ENCODE measurements around the gene SELENOP.
A peak's percentile ranks its signal among the peaks of the same experiment; 100 is the strongest.

Gene SELENOP

DNA sequence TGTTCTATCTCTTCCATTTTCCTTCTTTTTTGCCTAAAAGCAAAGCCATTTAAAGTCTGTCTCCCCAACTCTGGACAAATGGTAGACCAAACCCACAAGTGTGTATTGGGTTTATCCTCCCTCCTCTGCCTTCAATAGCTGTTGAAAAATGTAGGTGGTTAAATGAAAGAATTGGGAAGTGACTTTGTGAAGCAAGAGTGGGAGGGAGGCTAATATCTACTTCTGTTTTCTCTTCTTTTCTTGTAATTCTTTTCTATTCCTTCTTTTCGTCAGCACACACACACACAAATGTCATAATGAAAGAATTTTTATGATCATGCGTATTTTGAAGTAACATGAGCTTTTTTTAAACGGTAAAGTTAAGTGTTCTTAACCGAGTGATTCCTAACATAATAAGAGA lies 51.3 kb downstream of the SELENOP start:
- Histone ChIP-seq H3K9ac (ENCODE audit: low read length) (no peak overlapping the region), H3K9me3 (ENCODE audit: control insufficient read depth, low read length) (no peaks in the 10 kb centered on the region), H2BK5ac (ENCODE audit: low read depth, low read length, poor library complexity, severe bottlenecking) (no peak overlapping the region), H3K14ac (ENCODE audit: low read length in 2 of 2) (no peak overlapping the region), H3K4me1 (ENCODE audit: control insufficient read depth, insufficient read depth, low read depth, low read length) (no peaks in the 10 kb centered on the region), H3K27ac (ENCODE audit: low read length, poor library complexity, severe bottlenecking) (no peak overlapping the region), H3K23ac (ENCODE audit: low read length in 2 of 2) (no peak overlapping the region), H3K36me3 (ENCODE audit: control insufficient read depth in 1 of 2, insufficient read depth in 2 of 2, low read depth in 1 of 2, low read length in 2 of 2) (no peaks in the 10 kb centered on the region), H2BK15ac (ENCODE audit: low read depth, poor library complexity, severe bottlenecking) (no peak overlapping the region), H2BK120ac (ENCODE audit: low read depth, low read length) (no peak overlapping the region), H3K4me2 (ENCODE audit: low read length, poor library complexity, severe bottlenecking) (no peak overlapping the region), H3K18ac (ENCODE audit: low read depth in 1 of 2, low read length in 2 of 2) (no peak overlapping the region), H3K4ac (ENCODE audit: low read depth in 1 of 2, low read length in 2 of 2) (no peak overlapping the region), H3K4me3 (ENCODE audit: insufficient read depth in 1 of 2, low read depth in 1 of 2, low read length in 2 of 2) (no peak overlapping the region), H3K79me1 (replicated peaks; ENCODE audit: low read length, poor library complexity, severe bottlenecking) (no peaks in the 10 kb centered on the region), H4K91ac (ENCODE audit: low read length) (no peak overlapping the region), H2BK12ac (ENCODE audit: low read length in 2 of 2) (no peak overlapping the region), H4K8ac (ENCODE audit: low read length) (no peak overlapping the region), H3K27me3 (ENCODE audit: control insufficient read depth in 1 of 2, insufficient read depth in 1 of 2, low read length in 2 of 2) (no peaks in the 10 kb centered on the region), H2AFZ (ENCODE audit: low read depth, low read length) (no peak overlapping the region), H2AK5ac (ENCODE audit: low read length, severe bottlenecking) (no peak overlapping the region)
- 100% methylated on average over 3 of the region's 4 CpGs for WGBS
- no peak for DNase-seq

DNA sequence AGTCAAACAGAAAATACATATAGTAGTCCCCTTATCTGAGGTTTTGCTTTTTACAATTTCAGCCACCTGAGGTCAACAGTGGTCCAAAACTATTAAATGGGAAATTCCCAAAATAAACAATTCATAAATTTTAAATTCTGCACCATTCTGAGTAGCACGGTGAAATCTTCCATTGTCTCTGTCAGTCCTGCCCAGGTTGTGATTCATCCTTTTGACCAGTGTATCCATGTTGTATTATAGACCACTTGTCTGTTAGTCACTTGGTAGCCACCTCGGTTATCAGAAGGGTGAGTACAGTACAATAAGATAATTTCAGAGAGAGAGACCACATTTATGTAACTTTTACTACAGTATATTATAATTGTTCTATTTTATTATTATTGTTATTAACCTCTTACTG lies 52.2 kb downstream of the SELENOP start:
- Histone ChIP-seq H3K79me1 (replicated peaks; ENCODE audit: low read length, poor library complexity, severe bottlenecking) (no peaks in the 10 kb centered on the region), H3K18ac (ENCODE audit: low read depth in 1 of 2, low read length in 2 of 2) (no peak overlapping the region), H2AK5ac (ENCODE audit: low read length, severe bottlenecking) (no peak overlapping the region), H3K23ac (ENCODE audit: low read length in 2 of 2) (no peak overlapping the region), H3K4me3 (ENCODE audit: insufficient read depth in 1 of 2, low read depth in 1 of 2, low read length in 2 of 2) (no peak overlapping the region), H3K36me3 (ENCODE audit: control insufficient read depth in 1 of 2, insufficient read depth in 2 of 2, low read depth in 1 of 2, low read length in 2 of 2) (no peaks in the 10 kb centered on the region), H3K27ac (ENCODE audit: low read length, poor library complexity, severe bottlenecking) (no peak overlapping the region), H2BK120ac (ENCODE audit: low read depth, low read length) (no peak overlapping the region), H4K91ac (ENCODE audit: low read length) (no peak overlapping the region), H3K4ac (ENCODE audit: low read depth in 1 of 2, low read length in 2 of 2) (no peak overlapping the region), H3K27me3 (ENCODE audit: control insufficient read depth in 1 of 2, insufficient read depth in 1 of 2, low read length in 2 of 2) (no peaks in the 10 kb centered on the region), H4K8ac (ENCODE audit: low read length) (no peak overlapping the region), H2BK5ac (ENCODE audit: low read depth, low read length, poor library complexity, severe bottlenecking) (no peak overlapping the region), H2BK12ac (ENCODE audit: low read length in 2 of 2) (no peak overlapping the region), H3K9ac (ENCODE audit: low read length) (no peak overlapping the region), H3K9me3 (ENCODE audit: control insufficient read depth, low read length) (no peaks in the 10 kb centered on the region), H3K14ac (ENCODE audit: low read length in 2 of 2) (no peak overlapping the region), H2AFZ (ENCODE audit: low read depth, low read length) (no peak overlapping the region), H3K4me2 (ENCODE audit: low read length, poor library complexity, severe bottlenecking) (no peak overlapping the region), H2BK15ac (ENCODE audit: low read depth, poor library complexity, severe bottlenecking) (no peak overlapping the region), H3K4me1 (ENCODE audit: control insufficient read depth, insufficient read depth, low read depth, low read length) (no peaks in the 10 kb centered on the region)
- WGBS = 29% methylated on average over 1 of the region's 2 CpGs
- no peak for DNase-seq

- Histone ChIP-seq H3K4me2 (ENCODE audit: low read length, poor library complexity, severe bottlenecking) (no peak within 1 kb of the TSS), H2BK12ac (ENCODE audit: low read length in 2 of 2) (peak within 1 kb of the TSS in 1 of 2 experiments; percentile 77), H2BK120ac (ENCODE audit: low read depth, low read length) (no peak within 1 kb of the TSS), H2BK15ac (ENCODE audit: low read depth, poor library complexity, severe bottlenecking) (no peak within 1 kb of the TSS), H3K4ac (ENCODE audit: low read depth in 1 of 2, low read length in 2 of 2) (no peak within 1 kb of the TSS), H3K4me3 (ENCODE audit: insufficient read depth in 1 of 2, low read depth in 1 of 2, low read length in 2 of 2) (peak within 1 kb of the TSS in 1 of 2 experiments; percentile 78), H3K9ac (ENCODE audit: low read length) (peak within 1 kb of the TSS; percentile 69), H4K91ac (ENCODE audit: low read length) (no peak within 1 kb of the TSS), H3K79me1 (replicated peaks; ENCODE audit: low read length, poor library complexity, severe bottlenecking) (no peaks in the 10 kb centered on the region), H3K9me3 (ENCODE audit: control insufficient read depth, low read length) (no peaks in the 10 kb centered on the region), H3K27me3 (ENCODE audit: control insufficient read depth in 1 of 2, insufficient read depth in 1 of 2, low read length in 2 of 2) (no peaks in the 10 kb centered on the region), H3K18ac (ENCODE audit: low read depth in 1 of 2, low read length in 2 of 2) (peak within 1 kb of the TSS in 1 of 2 experiments; percentile 48), H3K23ac (ENCODE audit: low read length in 2 of 2) (no peak within 1 kb of the TSS), H2AK5ac (ENCODE audit: low read length, severe bottlenecking) (no peak within 1 kb of the TSS), H3K27ac (ENCODE audit: low read length, poor library complexity, severe bottlenecking) (no peak within 1 kb of the TSS), H3K36me3 (ENCODE audit: control insufficient read depth in 1 of 2, insufficient read depth in 2 of 2, low read depth in 1 of 2, low read length in 2 of 2) (no peaks in the 10 kb centered on the region), H2AFZ (ENCODE audit: low read depth, low read length) (no peak within 1 kb of the TSS), H4K8ac (ENCODE audit: low read length) (no peak within 1 kb of the TSS), H2BK5ac (ENCODE audit: low read depth, low read length, poor library complexity, severe bottlenecking) (no peak within 1 kb of the TSS), H3K4me1 (ENCODE audit: control insufficient read depth, insufficient read depth, low read depth, low read length) (no peaks in the 10 kb centered on the region), H3K14ac (ENCODE audit: low read length in 2 of 2) (peak within 1 kb of the TSS in 1 of 2 experiments; percentile 48)
- WGBS = 71% methylated on average over 35 of the region's 35 CpGs
- peak; percentile 7 for DNase-seq
These were observed 54.8 kb downstream of the SELENOP start, which contains the start of gene CCDC152 for GRCh38 chr5:42756606-42757601. CCDC152 (plus strand) TSS chr5:42756818; CDS start chr5:42759122, 2,304 bp downstream.

- H3K79me1 ChIP-seq (replicated peaks; ENCODE audit: low read length, poor library complexity, severe bottlenecking) = no peaks in the 10 kb centered on the region
- no peak overlapping the region for H2AK5ac ChIP-seq (ENCODE audit: low read length, severe bottlenecking)
- no peak overlapping the region for H3K27ac ChIP-seq (ENCODE audit: low read length, poor library complexity, severe bottlenecking)
- H3K4ac ChIP-seq (ENCODE audit: low read depth in 1 of 2, low read length in 2 of 2) = no peak overlapping the region
- no peak overlapping the region for H3K18ac ChIP-seq (ENCODE audit: low read depth in 1 of 2, low read length in 2 of 2)
- no peak overlapping the region for H3K4me3 ChIP-seq (ENCODE audit: insufficient read depth in 1 of 2, low read depth in 1 of 2, low read length in 2 of 2)
- DNase-seq = no peak
- H3K14ac ChIP-seq (ENCODE audit: low read length in 2 of 2) = no peak overlapping the region
- 94% methylated on average over 2 of the region's 3 CpGs for WGBS
- H3K9me3 ChIP-seq (ENCODE audit: control insufficient read depth, low read length) = no peaks in the 10 kb centered on the region
- H3K9ac ChIP-seq (ENCODE audit: low read length) = no peak overlapping the region
- no peak overlapping the region for H2BK12ac ChIP-seq (ENCODE audit: low read length in 2 of 2)
- H3K4me2 ChIP-seq (ENCODE audit: low read length, poor library complexity, severe bottlenecking) = no peak overlapping the region
- H3K36me3 ChIP-seq (ENCODE audit: control insufficient read depth in 1 of 2, insufficient read depth in 2 of 2, low read depth in 1 of 2, low read length in 2 of 2) = no peaks in the 10 kb centered on the region
- H3K4me1 ChIP-seq (ENCODE audit: control insufficient read depth, insufficient read depth, low read depth, low read length) = no peaks in the 10 kb centered on the region
- H2BK15ac ChIP-seq (ENCODE audit: low read depth, poor library complexity, severe bottlenecking) = no peak overlapping the region
- H4K8ac ChIP-seq (ENCODE audit: low read length) = no peak overlapping the region
- H2BK5ac ChIP-seq (ENCODE audit: low read depth, low read length, poor library complexity, severe bottlenecking) = no peak overlapping the region
- H4K91ac ChIP-seq (ENCODE audit: low read length) = no peak overlapping the region
- no peak overlapping the region for H2BK120ac ChIP-seq (ENCODE audit: low read depth, low read length)
- H3K27me3 ChIP-seq (ENCODE audit: control insufficient read depth in 1 of 2, insufficient read depth in 1 of 2, low read length in 2 of 2) = no peaks in the 10 kb centered on the region
- H3K23ac ChIP-seq (ENCODE audit: low read length in 2 of 2) = no peak overlapping the region
- H2AFZ ChIP-seq (ENCODE audit: low read depth, low read length) = no peak overlapping the region
These were observed 58.6 kb downstream of the SELENOP start for GRCh38 chr5:42753099-42753498.
